Germinal center (tissue), 1 donor: ENCODE data around the gene ZBED5.
"Not testable (repeated sequence)": the region's sequence is repeated elsewhere in the genome, so short reads cannot be mapped to it uniquely, and the experiment has no call there.

Experiments used
- DNase-seq: peaks from one replicate; pipeline ENCODE4 v3.0.0; 2012; ENCODE audit warnings: mixed read lengths, low spot score

Gene ZBED5

GRCh38 chr11:10838083-10838482 lies 19.8 kb downstream of the ZBED5 start:
- no peak for DNase-seq

GRCh38 chr11:10836884-10837283 lies 21.0 kb downstream of the ZBED5 start:
- DNase-seq, result not testable (repeated sequence)

GRCh38 chr11:10829139-10829538 lies 28.7 kb downstream of the ZBED5 start:
- DNase-seq, result no peak

GRCh38 chr11:10828402-10828801 lies 29.5 kb downstream of the ZBED5 start:
- no peak for DNase-seq

GRCh38 chr11:10824888-10825287 lies 33.0 kb downstream of the ZBED5 start:
- DNase-seq, result peak; percentile 59

GRCh38 chr11:10823152-10823579 lies 34.7 kb downstream of the ZBED5 start:
- no peak for DNase-seq

GRCh38 chr11:10822491-10822890 lies 35.4 kb downstream of the ZBED5 start:
- DNase-seq, result not testable (repeated sequence)

- DNase-seq, result no peak
These were observed 39.3 kb downstream of the ZBED5 start for GRCh38 chr11:10818594-10818993.

GRCh38 chr11:10813945-10814344 lies 43.9 kb downstream of the ZBED5 start:
- no peak for DNase-seq

- peak; percentile 56 for DNase-seq
These were observed 48.3 kb downstream of the ZBED5 start for GRCh38 chr11:10809373-10810160.

- peak; percentile 99 for DNase-seq
These were observed 49.1 kb downstream of the ZBED5 start, which contains the start of gene EIF4G2 for GRCh38 chr11:10808553-10809372. EIF4G2 (minus strand) TSS chr11:10808926.

GRCh38 chr11:10808235-10808552 lies 49.7 kb downstream of the ZBED5 start:
- DNase-seq, result no peak

- peak; percentile 53 for DNase-seq
These were observed 50.2 kb downstream of the ZBED5 start for GRCh38 chr11:10807493-10808234.

- DNase-seq, result no peak
These were observed 51.6 kb downstream of the ZBED5 start for GRCh38 chr11:10806206-10806605.

- no peak for DNase-seq
These were observed 52.1 kb downstream of the ZBED5 start for GRCh38 chr11:10805741-10806140.

GRCh38 chr11:10803676-10804075 lies 54.2 kb downstream of the ZBED5 start:
- no peak for DNase-seq
